ENCODE measurements around the gene SLC35D1. TPM values are rescaled to one million over a fixed set of nuclear protein-coding genes. Genes with fewer than 3 reads are reported as not detected.

SLC35D1 gene
- total RNA-seq, 6 experiments from 2014 or later = 19.8 to 26.0 (median 22.3) TPM

- H3K9me3 Mint-ChIP-seq = no peaks in the 10 kb centered on the region
- H3K4me3 Mint-ChIP-seq = no peak overlapping the region
- no peaks in the 10 kb centered on the region for H3K36me3 Mint-ChIP-seq (ENCODE audit: low read depth)
- H3K27ac Mint-ChIP-seq = no peak overlapping the region
- DNase-seq = peak; percentile 59
- TF ChIP-seq CTCF (IDR thresholded peaks at IDR 0.05) = peak; percentile 90
- H3K4me1 Mint-ChIP-seq (ENCODE audit: low read depth) = peaks cover 6% of the 10 kb centered on the region
- peaks cover 1% of the 10 kb centered on the region; the same call in 1 of the 2 replicates for H3K27me3 Mint-ChIP-seq (ENCODE audit: insufficient read depth)
Observed at GRCh38 chr1:66996018-66996682, 57.8 kb downstream of the SLC35D1 start.

- H3K4me1 Mint-ChIP-seq (ENCODE audit: low read depth) = no peaks in the 10 kb centered on the region
- no peak for DNase-seq
- H3K9me3 Mint-ChIP-seq = no peaks in the 10 kb centered on the region
- no peaks in the 10 kb centered on the region for H3K27me3 Mint-ChIP-seq (ENCODE audit: insufficient read depth)
- 0 out of 2 replicates have a peak, but pooled peaks cover 4% of the 10 kb centered on the region for H3K36me3 Mint-ChIP-seq (ENCODE audit: low read depth)
- no peak overlapping the region for H3K27ac Mint-ChIP-seq
- TF ChIP-seq CTCF (IDR thresholded peaks at IDR 0.05) = no peak
- H3K4me3 Mint-ChIP-seq = no peak overlapping the region
Observed at GRCh38 chr1:66993076-66993475, 60.9 kb downstream of the SLC35D1 start.

GRCh38 chr1:66985835-66986234, 68.1 kb downstream of the SLC35D1 start:
- Mint-ChIP-seq H3K27ac (no peak overlapping the region), H3K9me3 (no peaks in the 10 kb centered on the region), H3K4me3 (no peak overlapping the region), H3K27me3 (ENCODE audit: insufficient read depth) (no peaks in the 10 kb centered on the region), H3K4me1 (ENCODE audit: low read depth) (no peaks in the 10 kb centered on the region), H3K36me3 (ENCODE audit: low read depth) (peaks cover 19% of the 10 kb centered on the region)
- no peak for DNase-seq
- TF ChIP-seq CTCF (IDR thresholded peaks at IDR 0.05) = no peak

GRCh38 chr1:66984491-66984890, 69.5 kb downstream of the SLC35D1 start:
- H3K27me3 Mint-ChIP-seq (ENCODE audit: insufficient read depth) = no peaks in the 10 kb centered on the region
- H3K9me3 Mint-ChIP-seq = no peaks in the 10 kb centered on the region
- TF ChIP-seq CTCF (IDR thresholded peaks at IDR 0.05) = no peak
- no peak for DNase-seq
- H3K36me3 Mint-ChIP-seq (ENCODE audit: low read depth) = peaks cover 19% of the 10 kb centered on the region
- H3K27ac Mint-ChIP-seq = no peak overlapping the region
- H3K4me1 Mint-ChIP-seq (ENCODE audit: low read depth) = no peaks in the 10 kb centered on the region
- no peak overlapping the region for H3K4me3 Mint-ChIP-seq

- H3K27ac Mint-ChIP-seq = no peak overlapping the region
- no peaks in the 10 kb centered on the region for H3K27me3 Mint-ChIP-seq (ENCODE audit: insufficient read depth)
- no peaks in the 10 kb centered on the region for H3K9me3 Mint-ChIP-seq
- DNase-seq = no peak
- H3K4me1 Mint-ChIP-seq (ENCODE audit: low read depth) = no peaks in the 10 kb centered on the region
- TF ChIP-seq CTCF (IDR thresholded peaks at IDR 0.05) = no peak
- H3K4me3 Mint-ChIP-seq = no peak overlapping the region
- H3K36me3 Mint-ChIP-seq (ENCODE audit: low read depth) = peaks cover 21% of the 10 kb centered on the region
Observed at GRCh38 chr1:66982561-66983260, 71.2 kb downstream of the SLC35D1 start.
